CD4-positive, alpha-beta T cell treated with Interleukin-6 at 100 ng/mL for 8 hours (primary cell): ENCODE results near the gene PEX5L.
"Not testable (repeated sequence)": the region's sequence is repeated elsewhere in the genome, so short reads cannot be mapped to it uniquely, and the experiment has no call there.

Experiments used
- DNase-seq: peaks from one replicate; pipeline ENCODE4 v3.0.0-alpha.2; 2020; ENCODE audit warnings: mixed read lengths, low spot score

PEX5L gene

GRCh38 chr3:180008318-180008717, 28.4 kb downstream of the PEX5L start:
- DNase-seq: not testable (repeated sequence)

GRCh38 chr3:180004542-180004941, 32.2 kb downstream of the PEX5L start:
- DNase-seq: no peak

GRCh38 chr3:180002006-180002405, 34.7 kb downstream of the PEX5L start:
- DNase-seq: no peak

GRCh38 chr3:180000500-180000899, 36.2 kb downstream of the PEX5L start:
- no peak for DNase-seq

GRCh38 chr3:179995406-179995805, 41.3 kb downstream of the PEX5L start:
- DNase-seq: no peak

- DNase-seq: no peak
Measured at GRCh38 chr3:179991883-179992282, 44.9 kb downstream of the PEX5L start.

GRCh38 chr3:179991104-179991503, 45.6 kb downstream of the PEX5L start:
- no peak for DNase-seq

GRCh38 chr3:179981646-179982045, 55.1 kb downstream of the PEX5L start:
- no peak for DNase-seq

- DNase-seq: no peak
Measured at GRCh38 chr3:179977356-179977755, 59.4 kb downstream of the PEX5L start.

- DNase-seq: no peak
Measured at GRCh38 chr3:179973931-179974361, 62.8 kb downstream of the PEX5L start.

- DNase-seq: no peak
Measured at GRCh38 chr3:179972881-179973423, 63.8 kb downstream of the PEX5L start.

GRCh38 chr3:179971280-179971679, 65.5 kb downstream of the PEX5L start:
- no peak for DNase-seq

- no peak for DNase-seq
Measured at GRCh38 chr3:179970746-179971145, 66.0 kb downstream of the PEX5L start.

- no peak for DNase-seq
Measured at GRCh38 chr3:179969525-179969924, 67.2 kb downstream of the PEX5L start.

GRCh38 chr3:179967622-179968021, 69.1 kb downstream of the PEX5L start:
- DNase-seq: no peak

- DNase-seq: no peak
Measured at GRCh38 chr3:179964890-179965289, 71.8 kb downstream of the PEX5L start.

GRCh38 chr3:179962629-179963387, 73.9 kb downstream of the PEX5L start:
- DNase-seq: no peak

- no peak for DNase-seq
Measured at GRCh38 chr3:179961703-179962078, 75.0 kb downstream of the PEX5L start.

GRCh38 chr3:179961071-179961702, 75.5 kb downstream of the PEX5L start:
- no peak for DNase-seq

- no peak for DNase-seq
Measured at GRCh38 chr3:179958759-179959158, 78.0 kb downstream of the PEX5L start.

GRCh38 chr3:179958143-179958542, 78.6 kb downstream of the PEX5L start:
- DNase-seq: no peak

- no peak for DNase-seq
Measured at GRCh38 chr3:179957264-179957845, 79.4 kb downstream of the PEX5L start.

GRCh38 chr3:179956416-179956830, 80.3 kb downstream of the PEX5L start:
- no peak for DNase-seq
